ENCODE results near the gene TRIM56.
A peak's percentile ranks its signal among the peaks of the same experiment; 100 is the strongest.

Gene TRIM56

GRCh38 chr7:101121991-101122932 is 37.0 kb downstream of the TRIM56 start:
- Mint-ChIP-seq H3K9me3 (no peaks in the 10 kb centered on the region), H3K27ac (peak overlapping the region; percentile 97 to 99 (median 98)), H3K36me3 (ENCODE audit: low read depth) (no peaks in the 10 kb centered on the region), H3K27me3 (ENCODE audit: low read depth) (peaks cover 6% of the 10 kb centered on the region), H3K4me3 (peak overlapping the region; percentile 65 to 77 (median 75)), H3K4me1 (peaks cover 52% of the 10 kb centered on the region)
- no peak for TF ChIP-seq CTCF (IDR thresholded peaks at IDR 0.05; ENCODE audit: unreplicated experiment in 3 of 3)

GRCh38 chr7:101122933-101123702 is 37.8 kb downstream of the TRIM56 start:
- H3K27ac Mint-ChIP-seq = peak overlapping the region; percentile 61 to 99 (median 97)
- no peaks in the 10 kb centered on the region for H3K36me3 Mint-ChIP-seq (ENCODE audit: low read depth)
- peaks cover 54% of the 10 kb centered on the region for H3K4me1 Mint-ChIP-seq

GRCh38 chr7:101123703-101124068 is 38.4 kb downstream of the TRIM56 start:
- TF ChIP-seq CTCF (IDR thresholded peaks at IDR 0.05; ENCODE audit: unreplicated experiment in 3 of 3) = no peak
- Mint-ChIP-seq H3K9me3 (no peaks in the 10 kb centered on the region), H3K4me1 (peaks cover 54% of the 10 kb centered on the region), H3K27ac (peak overlapping the region in 2 of 3 experiments; percentile 97 to 99), H3K27me3 (ENCODE audit: low read depth) (peaks cover 15% of the 10 kb centered on the region), H3K36me3 (ENCODE audit: low read depth) (no peaks in the 10 kb centered on the region), H3K4me3 (no peak overlapping the region)

More at GRCh38 chr7:101122933-101123702, 37.8 kb downstream of the TRIM56 start:
- Mint-ChIP-seq H3K9me3 (no peaks in the 10 kb centered on the region), H3K4me3 (peak overlapping the region in 2 of 3 experiments; percentile 39 to 52), H3K27me3 (ENCODE audit: low read depth) (peaks cover 12% of the 10 kb centered on the region)
- no peak for TF ChIP-seq CTCF (IDR thresholded peaks at IDR 0.05; ENCODE audit: unreplicated experiment in 3 of 3)

- Mint-ChIP-seq H3K27me3 (ENCODE audit: low read depth) (peaks cover 15% of the 10 kb centered on the region), H3K4me3 (peak overlapping the region in 1 of 3 experiments; percentile 53), H3K36me3 (ENCODE audit: low read depth) (no peaks in the 10 kb centered on the region), H3K27ac (peak overlapping the region; percentile 29 to 90 (median 87)), H3K4me1 (peaks cover 52% of the 10 kb centered on the region), H3K9me3 (no peaks in the 10 kb centered on the region)
- TF ChIP-seq CTCF (IDR thresholded peaks at IDR 0.05; ENCODE audit: unreplicated experiment in 3 of 3) = no peak
These were observed 39.2 kb downstream of the TRIM56 start for GRCh38 chr7:101124376-101125056.

- peak overlapping the region; percentile 49 to 90 (median 90) for H3K27ac Mint-ChIP-seq
- peak overlapping the region in 2 of 3 experiments; percentile 8 to 80 for H3K4me3 Mint-ChIP-seq
- no peaks in the 10 kb centered on the region for H3K9me3 Mint-ChIP-seq
- no peaks in the 10 kb centered on the region for H3K36me3 Mint-ChIP-seq (ENCODE audit: low read depth)
- no peak for TF ChIP-seq CTCF (IDR thresholded peaks at IDR 0.05; ENCODE audit: unreplicated experiment in 3 of 3)
- peaks cover 20% of the 10 kb centered on the region for H3K27me3 Mint-ChIP-seq (ENCODE audit: low read depth)
- peaks cover 44% of the 10 kb centered on the region for H3K4me1 Mint-ChIP-seq
These were observed 40.8 kb downstream of the TRIM56 start for GRCh38 chr7:101125989-101126650.

Measured in nephron (organoid).